ENCODE results near the gene RLBP1.
"Not testable (repeated sequence)": the region's sequence is repeated elsewhere in the genome, so short reads cannot be mapped to it uniquely, and the experiment has no call there.

RLBP1 gene

GRCh38 chr15:89221543-89221942 lies at the start of gene RLBP1:
RLBP1 (minus strand) TSS chr15:89221579; CDS start chr15:89218975, 2,604 bp downstream.
- no peak for DNase-seq

- not testable (repeated sequence) for DNase-seq
These were observed 28.8 kb upstream of the RLBP1 start for GRCh38 chr15:89250142-89250541.

GRCh38 chr15:89248584-89248983 lies 27.2 kb upstream of the RLBP1 start:
- DNase-seq, result no peak

- DNase-seq, result no peak
These were observed 26.1 kb upstream of the RLBP1 start for GRCh38 chr15:89247446-89247845.

- no peak for DNase-seq
These were observed 23.2 kb upstream of the RLBP1 start for GRCh38 chr15:89244574-89244903.

- peak; percentile 99 for DNase-seq
These were observed 22.6 kb upstream of the RLBP1 start, which contains the start of gene FANCI for GRCh38 chr15:89243691-89244573. FANCI (plus strand) TSS chr15:89243979; CDS start chr15:89247648, 3,669 bp downstream.

- peak in 1 of 2 donors; percentile 23 for DNase-seq
These were observed 21.8 kb upstream of the RLBP1 start for GRCh38 chr15:89243046-89243690.

GRCh38 chr15:89239883-89240810 lies 18.8 kb upstream of the RLBP1 start:
- not testable (repeated sequence) for DNase-seq

GRCh38 chr15:89231832-89232231 lies 10.5 kb upstream of the RLBP1 start:
- no peak for DNase-seq

- DNase-seq, result no peak
These were observed 8.9 kb upstream of the RLBP1 start for GRCh38 chr15:89230277-89230676.

- DNase-seq, result no peak
These were observed 6.0 kb upstream of the RLBP1 start for GRCh38 chr15:89227425-89227824.

- no peak for DNase-seq
These were observed 5.2 kb upstream of the RLBP1 start for GRCh38 chr15:89226359-89227221.

- no peak for DNase-seq
These were observed 4.2 kb upstream of the RLBP1 start for GRCh38 chr15:89225588-89225987.

GRCh38 chr15:89218531-89218930 lies 2.8 kb downstream of the RLBP1 start:
- DNase-seq, result no peak

- DNase-seq, result no peak
These were observed 3.5 kb downstream of the RLBP1 start for GRCh38 chr15:89217686-89218376.

- DNase-seq, result no peak
These were observed 4.3 kb downstream of the RLBP1 start for GRCh38 chr15:89217031-89217430.

GRCh38 chr15:89215627-89216026 lies 5.8 kb downstream of the RLBP1 start:
- DNase-seq, result no peak

GRCh38 chr15:89211678-89212170 lies 9.7 kb downstream of the RLBP1 start:
- DNase-seq, result no peak

- no peak for DNase-seq
These were observed 12.3 kb downstream of the RLBP1 start for GRCh38 chr15:89209057-89209456.

GRCh38 chr15:89208256-89208655 lies 13.1 kb downstream of the RLBP1 start:
- DNase-seq, result no peak

GRCh38 chr15:89206908-89207331 lies 14.5 kb downstream of the RLBP1 start:
- peak; percentile 81 to 82 for DNase-seq
